ENCODE data around the gene TNRC18. TPM values are rescaled to one million over a fixed set of nuclear protein-coding genes. Genes with fewer than 3 reads are reported as not detected.

Gene TNRC18
- total and polyA plus RNA-seq, 2 donors (not counting 3 experiments of a cell fraction or from before 2014, with no cell fraction given), result 14.8 to 64.6 TPM

GRCh38 chr7:5373300-5373699, 50.3 kb downstream of the TNRC18 start:
- no peak overlapping the region for H3K9ac ChIP-seq (replicated peaks; ENCODE audit: extremely low read depth, insufficient read depth, low read length)
- DNase-seq (ENCODE audit: low read depth, low spot score), result no peak
- no peaks in the 10 kb centered on the region for H4K20me1 ChIP-seq (replicated peaks; ENCODE audit: control insufficient read depth, extremely low read depth, insufficient read depth, low read length)
- peaks cover 3% of the 10 kb centered on the region for H3K79me2 ChIP-seq (ENCODE audit: control insufficient read depth, insufficient read depth, low read length)
- H3K27me3 ChIP-seq (ENCODE audit: control insufficient read depth in 2 of 2, insufficient read depth in 2 of 2, low read length in 2 of 2), result no peaks in the 10 kb centered on the region
- TF ChIP-seq POLR2A (IDR thresholded peaks at IDR 0.05; ENCODE audit: low read depth, low read length) (no peak), EZH2 (IDR thresholded peaks at IDR 0.05; ENCODE audit: borderline replicate concordance, low read depth, low read length, severe bottlenecking) (no peak), POLR2AphosphoS5 (IDR thresholded peaks at IDR 0.05; ENCODE audit: insufficient read depth, low read depth, low read length) (no peak), GATA2 (IDR thresholded peaks at IDR 0.05; ENCODE audit: insufficient read depth, insufficient read length, low read depth, low read length) (no peak), JUN (IDR thresholded peaks at IDR 0.05; ENCODE audit: borderline replicate concordance, insufficient read depth, insufficient read length, low read depth) (no peak), CTCF (IDR thresholded peaks at IDR 0.05; ENCODE audit: extremely low read depth in 1 of 2, insufficient read depth in 1 of 2, low read depth in 1 of 2, low read length in 2 of 2) (no peak), FOS (IDR thresholded peaks at IDR 0.05; ENCODE audit: borderline replicate concordance, insufficient read depth, low read length) (no peak), MAX (IDR thresholded peaks at IDR 0.05; ENCODE audit: insufficient read depth, insufficient read length) (no peak), MYC (IDR thresholded peaks at IDR 0.05; ENCODE audit: low read depth, low read length) (no peak)
- intact Hi-C loops (cut with micrococcal nuclease), result no loop called here
- dilution Hi-C loops (cut with MboI; ENCODE audit: extremely low pct_ligation_motif_present, low sequenced_read_pairs), result no loop called here
- ChIA-PET CTCF (no interaction called here), POLR2A (no interaction called here)
- no TSS peak for BruUV-seq (replicated peaks)
- H3K9me3 ChIP-seq (replicated peaks; ENCODE audit: control insufficient read depth, insufficient read depth, low read length), result no peaks in the 10 kb centered on the region
- H3K4me3 ChIP-seq (replicated peaks in 1 of 3; ENCODE audit: insufficient read depth in 1 of 3, low read depth in 1 of 3, low read length in 3 of 3), result no peak overlapping the region
- FAIRE-seq, result no peak
- no peak overlapping the region for H3K4me2 ChIP-seq (ENCODE audit: insufficient read depth, low read length)
- no peak overlapping the region for H3K27ac ChIP-seq (ENCODE audit: insufficient read depth, low read depth, low read length)
- peaks cover 3 to 59% of the 10 kb centered on the region in 2 experiments for H3K36me3 ChIP-seq (ENCODE audit: control insufficient read depth in 2 of 2, extremely low read depth in 1 of 2, insufficient read depth in 2 of 2, low read length in 2 of 2)
- H2AFZ ChIP-seq (ENCODE audit: low read depth, low read length), result no peak overlapping the region
- no peaks in the 10 kb centered on the region for H3K9me1 ChIP-seq (replicated peaks; ENCODE audit: control insufficient read depth, extremely low read depth, insufficient read depth, low read length)
- no peaks in the 10 kb centered on the region for H3K4me1 ChIP-seq (ENCODE audit: control insufficient read depth, extremely low read depth, insufficient read depth, low read length)
